HCT116 (cell line): Measurements from ENCODE around the gene KCND3. TPM values are rescaled to one million over a fixed set of nuclear protein-coding genes. Genes with fewer than 3 reads are reported as not detected.

ENCODE experiments used
- ATAC-seq: fragments of 200-7000 bp; cut with Tn5 transposase; 2 replicates; pipeline ENCODE4 v1.9.1; 2020; ENCODE audit warnings: mild to moderate bottlenecking, moderate library complexity
- BruUV-seq: library from RNA; stranded (reverse); fragments of 400-500 nt; replicated peaks from 2 replicates; lab custom pipeline; 2021; lab: Mats Ljungman, UMichigan
- CTCF ChIA-PET: fragments of 300-600 bp; sonication (Branson Sonifier 250); formaldehyde crosslinking; loops from one replicate; lab custom pipeline; 2021; ENCODE audit warnings: antibody characterized with exemption; lab: Charles Lee
- POLR2A ChIA-PET: fragments of 300-600, 350-600 bp; sonication (Branson Sonifier 250); formaldehyde crosslinking; loops from one replicate; lab custom pipeline; 2021; ENCODE audit warnings: antibody characterized with exemption; lab: Charles Lee
- RAD21 ChIA-PET, 2 experiments: fragments of 300-600 bp; sonication (Branson Sonifier 250); formaldehyde crosslinking; loops; one replicate each; lab custom pipeline; 2023; ENCODE audit warnings: low total read pairs in 2 of 2; ENCODE audit not compliant: uncharacterized antibody in 2 of 2, unreplicated experiment in 2 of 2, low non-redundant PET in 1 of 2; lab: Charles Lee
- DNase-seq: peaks from one replicate; pipeline ENCODE4 v3.0.0-alpha.2; 2010; ENCODE audit warnings: low read depth, low spot score
- H2AFZ ChIP-seq: fragments of 200-600 bp; shearing (Covaris generic), sonication (generic); 2 replicates; pipeline ENCODE4 v1.6.1; 2017; ENCODE audit warnings: low read depth, mixed run types, mixed read lengths, antibody characterized with exemption, low read length; ENCODE audit not compliant: poor library complexity, severe bottlenecking
- H3K27ac ChIP-seq: 2 replicates; pipeline ENCODE4 v1.5.1; 2012; ENCODE audit warnings: low read depth, low read length
- H3K27me3 ChIP-seq: fragments of 200-600 bp; sonication (generic); 2 replicates; pipeline ENCODE4 v1.6.1; 2016; ENCODE audit warnings: mixed run types, low read length, mixed read lengths; ENCODE audit not compliant: insufficient read depth
- H3K36me3 ChIP-seq, 2 experiments: fragments of 200-500 bp in 1 of 2; fragments of 200-600 bp in 1 of 2; sonication (Bioruptor generic) in 1 of 2; sonication (generic) in 1 of 2; 2 replicates each; pipeline versions ENCODE4 v1.5.1 to v1.6.1; 2014 to 2016; ENCODE audit warnings: low read length in 2 of 2, inconsistent platforms in 1 of 2, mixed read lengths in 1 of 2, mixed run types in 1 of 2; ENCODE audit not compliant: insufficient read depth in 2 of 2, control insufficient read depth in 1 of 2
- H3K4me1 ChIP-seq, 2 experiments: fragments of 200-600 bp in 1 of 2; sonication (generic) in 1 of 2; 2 replicates each; pipeline versions ENCODE4 v1.5.1 to v1.6.1; 2012 to 2017; ENCODE audit warnings: low read length in 2 of 2, inconsistent platforms in 1 of 2, mild to moderate bottlenecking in 1 of 2, mixed read lengths in 1 of 2, mixed run types in 1 of 2, moderate library complexity in 1 of 2; ENCODE audit not compliant: insufficient read depth in 2 of 2, control insufficient read depth in 1 of 2
- H3K4me2 ChIP-seq: fragments of 200-600 bp; sonication (generic); 2 replicates; pipeline ENCODE4 v1.6.1; 2017; ENCODE audit warnings: mixed run types, low read length, mixed read lengths
- H3K4me3 ChIP-seq, 2 experiments: fragments of 200-600 bp in 1 of 2; sonication (generic) in 1 of 2; replicated peaks in 1 of 2; 2 replicates each; pipeline ENCODE4 v1.5.1; 2011 to 2016; ENCODE audit warnings: low read length in 2 of 2, control low read depth in 1 of 2, low read depth in 1 of 2, mild to moderate bottlenecking in 1 of 2, mixed read lengths in 1 of 2, mixed run types in 1 of 2
- H3K79me2 ChIP-seq: fragments of 200-600 bp; sonication (generic); 2 replicates; pipeline ENCODE4 v1.6.1; 2017; ENCODE audit warnings: mild to moderate bottlenecking, mixed run types, low read length, moderate library complexity, mixed read lengths; ENCODE audit not compliant: insufficient read depth
- H3K9ac ChIP-seq: fragments of 200-600 bp; sonication (generic); 2 replicates; pipeline ENCODE4 v1.6.1; 2016; ENCODE audit warnings: low read length, mixed read lengths
- H3K9me2 ChIP-seq: fragments of 200-600 bp; sonication (generic), shearing (Covaris generic); 2 replicates; pipeline ENCODE4 v1.6.1; 2017; ENCODE audit warnings: mixed run types, mild to moderate bottlenecking, moderate library complexity; ENCODE audit not compliant: insufficient read depth
- H3K9me3 ChIP-seq, 2 experiments: fragments of 200-500 bp in 1 of 2; fragments of 200-600 bp in 1 of 2; sonication (Bioruptor generic) in 1 of 2; sonication (generic) in 1 of 2; 2 replicates each; pipeline ENCODE4 v1.6.1; 2014 to 2017; ENCODE audit warnings: low read length in 2 of 2, mixed read lengths in 2 of 2, inconsistent platforms in 1 of 2, low read depth in 1 of 2, mild to moderate bottlenecking in 1 of 2, mixed run types in 1 of 2, moderate library complexity in 1 of 2; ENCODE audit not compliant: control insufficient read depth in 1 of 2, insufficient read depth in 1 of 2
- H4K20me1 ChIP-seq: fragments of 200-600 bp; sonication (generic), shearing (Covaris generic); 2 replicates; pipeline ENCODE4 v1.6.1; 2017; ENCODE audit warnings: mixed run types, mild to moderate bottlenecking, moderate library complexity; ENCODE audit not compliant: insufficient read depth
- CTCF ChIP-seq, 3 experiments: fragments of 200-600 bp in 1 of 3; sonication (generic) in 1 of 3; IDR thresholded peaks in 2 of 3; conservative IDR thresholded peaks in 1 of 3; 2 replicates each; pipeline ENCODE4 v1.5.1; 2012 to 2017; ENCODE audit warnings: low read depth in 2 of 3, low read length in 2 of 3, antibody characterized with exemption in 1 of 3, borderline replicate concordance in 1 of 3, control low read depth in 1 of 3, mild to moderate bottlenecking in 1 of 3, mixed read lengths in 1 of 3, mixed run types in 1 of 3, moderate library complexity in 1 of 3; ENCODE audit not compliant: insufficient read depth in 1 of 3
- EGR1 ChIP-seq: IDR thresholded peaks from 2 replicates; pipeline ENCODE4 v1.6.1; 2012; ENCODE audit warnings: low read depth
- EZH2 ChIP-seq: fragments of 200-600 bp; sonication (generic); IDR thresholded peaks from 2 replicates; pipeline ENCODE4 v1.6.1; 2017; ENCODE audit warnings: antibody characterized with exemption, mixed run types
- FOSL1 ChIP-seq: IDR thresholded peaks from 2 replicates; pipeline ENCODE4 v1.6.1; 2012; ENCODE audit warnings: low read depth
- JUND ChIP-seq: IDR thresholded peaks from 2 replicates; pipeline ENCODE4 v1.6.1; 2012
- SP1 ChIP-seq: IDR thresholded peaks from 2 replicates; pipeline ENCODE4 v1.6.1; 2012; ENCODE audit warnings: low read depth
- YY1 ChIP-seq: IDR thresholded peaks from 2 replicates; pipeline ENCODE4 v1.6.1; 2011; ENCODE audit warnings: low read length, low read depth, moderate library complexity, mild to moderate bottlenecking; ENCODE audit not compliant: insufficient replicate concordance; ENCODE audit errors: extremely low read depth
- ZNF274 ChIP-seq: fragments of 200-500 bp; sonication (Bioruptor generic); IDR thresholded peaks from 2 replicates; pipeline ENCODE4 v1.6.1; 2014; ENCODE audit warnings: mild to moderate bottlenecking, low read depth, low read length, inconsistent platforms
- intact Hi-C: fragments of 100-400 bp; cut with micrococcal nuclease; formaldehyde crosslinking; loops from 2 replicates; pipeline ENCODE4 v1.10.0; 2022
- total RNA-seq: library from RNA; stranded (reverse); gene quantifications from one replicate; pipeline ENCODE4 v1.2.1, GENCODE V29; 2021; ENCODE audit not compliant: unreplicated experiment

Gene KCND3
- total RNA-seq, 1 experiment from 2014 or later: 0.44 TPM

DNA sequence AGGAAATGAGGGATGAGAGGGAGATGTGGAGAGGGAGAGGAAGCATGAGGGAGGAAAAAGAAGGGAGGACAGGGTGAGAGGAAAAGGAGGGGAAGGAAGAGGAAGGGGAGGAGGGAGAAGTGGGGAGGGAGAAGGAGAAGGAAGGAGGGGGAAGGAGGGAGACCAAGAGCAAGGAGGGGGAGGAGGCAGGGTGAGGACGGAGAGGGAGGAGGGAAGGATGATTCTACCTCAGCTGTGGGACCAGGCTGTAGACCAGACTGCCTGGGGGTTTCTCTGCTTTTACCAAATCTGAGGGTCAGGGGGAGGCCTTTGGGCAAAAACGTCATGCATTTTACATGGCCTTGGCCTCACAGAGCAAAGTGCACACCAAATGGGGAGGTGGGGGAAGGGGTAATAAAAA is 94.5 kb downstream of the KCND3 start:
- Histone ChIP-seq H3K79me2 (no peaks in the 10 kb centered on the region), H4K20me1 (no peaks in the 10 kb centered on the region), H3K27me3 (peaks cover 50% of the 10 kb centered on the region), H3K36me3 (no peaks in the 10 kb centered on the region), H3K9ac (no peak overlapping the region), H3K4me2 (no peak overlapping the region), H3K27ac (no peak overlapping the region), H3K4me1 (no peaks in the 10 kb centered on the region)
- no TSS peak for BruUV-seq
- ChIA-PET CTCF (no interaction called here), POLR2A (no interaction called here)
- no peak for TF ChIP-seq FOSL1
- no peak for TF ChIP-seq ZNF274
- no peak for TF ChIP-seq EGR1
- TF ChIP-seq SP1: no peak
- TF ChIP-seq EZH2: no peak
- TF ChIP-seq, all 23 proteins: peak for 0
- ATAC-seq (no peak), DNase-seq (no peak)
- Histone ChIP-seq H3K4me3 (no peak overlapping the region), H3K9me2 (no peaks in the 10 kb centered on the region), H3K9me3 (no peaks in the 10 kb centered on the region), H2AFZ (no peak overlapping the region)
- RAD21 ChIA-PET: no interaction called here
- intact Hi-C loops: no loop called here

DNA sequence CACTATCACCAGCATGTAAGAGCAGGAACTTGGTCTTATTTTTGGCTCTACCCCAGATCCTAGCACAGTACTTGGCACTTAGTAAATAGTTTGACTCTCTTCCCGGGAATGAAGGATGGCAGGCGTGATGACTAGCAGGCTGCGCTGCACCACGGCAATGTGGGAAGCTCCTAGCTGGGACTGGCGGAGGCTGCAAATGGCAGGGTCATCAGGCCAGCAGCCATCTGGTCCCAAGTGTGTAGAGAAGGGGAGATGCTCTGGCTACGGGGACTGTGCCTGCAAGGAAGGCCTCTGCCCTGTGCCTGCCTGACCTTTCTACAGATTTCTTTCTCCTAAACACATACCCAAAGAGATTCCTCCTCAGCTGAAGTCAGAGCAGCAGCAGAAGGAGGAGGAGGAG is 95.0 kb downstream of the KCND3 start:
- TF ChIP-seq CTCF (IDR thresholded peaks at IDR 0.05 in 2 of 3, conservative IDR thresholded peaks at IDR 0.05 in 1 of 3; ENCODE audit: borderline replicate concordance in 1 of 3, insufficient read depth in 1 of 3, low read depth in 2 of 3, low read length in 2 of 3): no peak
- TF ChIP-seq JUND: no peak
- TF ChIP-seq EZH2: no peak
- no peak for TF ChIP-seq YY1
- Histone ChIP-seq H3K4me2 (no peak overlapping the region), H3K4me1 (no peaks in the 10 kb centered on the region), H3K27me3 (peaks cover 50% of the 10 kb centered on the region), H3K79me2 (no peaks in the 10 kb centered on the region), H4K20me1 (no peaks in the 10 kb centered on the region), H3K9me2 (no peaks in the 10 kb centered on the region), H3K9ac (no peak overlapping the region), H3K9me3 (no peaks in the 10 kb centered on the region), H2AFZ (no peak overlapping the region), H3K4me3 (no peak overlapping the region), H3K27ac (no peak overlapping the region), H3K36me3 (no peaks in the 10 kb centered on the region)
- DNase-seq (no peak), ATAC-seq (no peak)
- ChIA-PET POLR2A (no interaction called here), RAD21 (no interaction called here), CTCF (no interaction called here)
- no TSS peak for BruUV-seq
- intact Hi-C loops: no loop called here
